ENCODE measurements around the gene FOSB.

The FOSB gene

DNA sequence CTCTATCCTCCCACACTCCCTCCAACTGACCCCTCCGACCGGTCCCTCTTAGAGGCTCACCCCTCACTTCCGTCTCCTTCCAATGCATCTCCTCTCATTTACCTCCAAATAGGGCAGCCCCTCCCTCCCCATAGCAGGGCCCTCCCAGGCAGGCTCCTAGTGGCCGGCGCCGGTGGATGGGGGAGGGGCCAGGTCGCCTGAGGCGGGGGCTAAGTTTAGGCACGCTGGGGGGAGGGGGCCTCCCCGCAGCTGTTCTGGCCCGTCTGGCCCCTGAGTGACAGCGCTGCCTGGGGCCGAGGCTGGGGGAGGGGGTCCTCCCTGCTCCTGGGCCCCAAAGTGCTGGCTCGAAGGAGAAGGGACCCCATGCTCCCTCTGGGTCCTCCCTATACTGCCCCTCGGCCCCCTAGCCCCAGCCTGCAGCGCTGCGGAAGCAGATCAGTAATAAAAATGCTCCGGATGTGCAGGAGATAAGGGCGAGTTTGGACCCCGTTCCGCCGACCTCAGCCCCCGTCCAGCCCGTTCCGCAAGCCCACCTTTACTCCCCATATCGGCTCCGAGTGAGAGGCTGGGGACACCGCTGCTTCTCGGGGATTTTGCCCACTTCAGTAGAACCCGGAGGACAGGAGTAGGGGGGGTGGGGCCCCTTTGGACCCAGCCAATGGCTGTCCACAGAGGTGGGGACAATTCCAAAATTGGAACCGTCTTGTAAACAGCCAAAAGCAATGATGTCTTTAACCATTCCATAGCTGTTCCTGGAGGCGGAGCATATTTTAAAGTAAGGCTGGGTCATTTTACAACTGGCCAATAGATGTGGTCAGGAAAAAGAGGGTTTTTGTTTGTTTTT, 25.1 kb downstream of the FOSB start:
- H3K9ac ChIP-seq: no peak overlapping the region
- no peak overlapping the region for H3K27ac ChIP-seq
- H3K4me2 ChIP-seq (ENCODE audit: low read length): peak overlapping the region; percentile 78
- no peaks in the 10 kb centered on the region for H3K79me2 ChIP-seq
- peaks cover 10% of the 10 kb centered on the region for H3K4me1 ChIP-seq
- no peaks in the 10 kb centered on the region for H3K36me3 ChIP-seq (ENCODE audit: control insufficient read depth, insufficient read depth, low read length)
- no peaks in the 10 kb centered on the region for H3K27me3 ChIP-seq (ENCODE audit: control insufficient read depth, insufficient read depth, low read length)
- peak overlapping the region; percentile 57 for H2AFZ ChIP-seq
- TF ChIP-seq, protein P1, sequence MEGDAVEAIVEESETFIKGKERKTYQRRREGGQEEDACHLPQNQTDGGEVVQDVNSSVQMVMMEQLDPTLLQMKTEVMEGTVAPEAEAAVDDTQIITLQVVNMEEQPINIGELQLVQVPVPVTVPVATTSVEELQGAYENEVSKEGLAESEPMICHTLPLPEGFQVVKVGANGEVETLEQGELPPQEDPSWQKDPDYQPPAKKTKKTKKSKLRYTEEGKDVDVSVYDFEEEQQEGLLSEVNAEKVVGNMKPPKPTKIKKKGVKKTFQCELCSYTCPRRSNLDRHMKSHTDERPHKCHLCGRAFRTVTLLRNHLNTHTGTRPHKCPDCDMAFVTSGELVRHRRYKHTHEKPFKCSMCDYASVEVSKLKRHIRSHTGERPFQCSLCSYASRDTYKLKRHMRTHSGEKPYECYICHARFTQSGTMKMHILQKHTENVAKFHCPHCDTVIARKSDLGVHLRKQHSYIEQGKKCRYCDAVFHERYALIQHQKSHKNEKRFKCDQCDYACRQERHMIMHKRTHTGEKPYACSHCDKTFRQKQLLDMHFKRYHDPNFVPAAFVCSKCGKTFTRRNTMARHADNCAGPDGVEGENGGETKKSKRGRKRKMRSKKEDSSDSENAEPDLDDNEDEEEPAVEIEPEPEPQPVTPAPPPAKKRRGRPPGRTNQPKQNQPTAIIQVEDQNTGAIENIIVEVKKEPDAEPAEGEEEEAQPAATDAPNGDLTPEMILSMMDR (IDR thresholded peaks at IDR 0.05): no peak
- peak overlapping the region; percentile 72 for H3K4me3 ChIP-seq (ENCODE audit: low read depth, low read length)
- H3K9me3 ChIP-seq (ENCODE audit: control insufficient read depth, low read length): no peaks in the 10 kb centered on the region

DNA sequence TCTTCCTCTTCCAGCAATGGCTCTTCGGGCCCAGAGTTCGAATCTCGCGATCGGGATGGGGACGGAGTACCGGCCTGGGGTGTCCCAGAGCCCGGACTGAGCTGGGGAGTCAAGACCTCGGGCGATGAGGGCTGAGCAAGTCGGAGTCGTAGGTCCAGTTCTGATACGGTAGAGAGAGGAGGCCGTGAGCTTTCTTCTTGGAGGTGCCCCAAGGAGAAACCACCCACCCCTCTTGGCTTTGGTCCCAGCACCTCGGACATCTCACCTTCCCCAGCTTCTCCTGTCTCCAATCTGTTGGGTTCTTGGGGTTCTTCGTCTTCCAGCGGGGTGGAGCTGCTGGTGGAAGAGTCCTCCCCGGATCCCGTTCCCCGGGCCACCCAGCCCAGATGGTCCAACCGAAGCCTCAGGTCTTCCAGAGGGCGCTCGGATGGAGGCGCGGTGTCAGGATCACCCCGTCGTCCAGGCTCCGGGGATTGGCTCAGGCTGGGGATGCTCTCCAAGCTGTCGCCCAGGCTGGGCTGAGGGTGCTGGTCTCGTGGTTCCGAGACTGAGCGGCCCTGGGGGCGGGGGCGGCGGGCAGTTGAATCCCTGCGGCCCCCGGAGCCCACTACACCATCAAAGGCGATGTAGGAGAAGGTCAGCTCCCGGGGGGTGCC, 26.6 kb downstream of the FOSB start:
- Histone ChIP-seq H3K4me1 (peaks cover 13% of the 10 kb centered on the region), H3K9me3 (ENCODE audit: control insufficient read depth, low read length) (no peaks in the 10 kb centered on the region), H3K27ac (no peak overlapping the region), H3K4me2 (ENCODE audit: low read length) (no peak overlapping the region), H3K9ac (no peak overlapping the region), H3K4me3 (ENCODE audit: low read depth, low read length) (no peak overlapping the region), H3K27me3 (ENCODE audit: control insufficient read depth, insufficient read depth, low read length) (no peaks in the 10 kb centered on the region), H3K36me3 (ENCODE audit: control insufficient read depth, insufficient read depth, low read length) (no peaks in the 10 kb centered on the region), H3K79me2 (no peaks in the 10 kb centered on the region), H2AFZ (no peak overlapping the region)
- TF ChIP-seq, protein P1 (IDR thresholded peaks at IDR 0.05): no peak

DNA sequence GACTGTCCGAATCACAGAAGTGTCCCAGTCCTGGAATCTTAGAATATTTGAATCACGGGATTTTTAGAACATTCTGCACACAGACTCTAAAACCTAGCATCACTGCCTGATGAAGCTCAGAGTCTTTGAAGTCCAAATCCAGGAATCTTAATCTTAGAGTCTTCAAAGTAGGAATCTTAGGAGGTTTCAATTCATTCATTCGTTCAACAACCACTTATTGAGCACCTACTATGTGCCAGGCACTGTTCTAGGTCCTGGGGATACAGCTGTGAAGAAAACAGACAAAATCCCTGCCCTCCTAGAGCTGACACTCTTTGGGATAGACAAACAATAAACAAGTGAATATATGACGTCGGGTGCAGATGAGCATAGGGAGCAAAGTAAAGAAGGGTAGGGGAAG, 27.4 kb downstream of the FOSB start:
- H3K4me3 ChIP-seq (ENCODE audit: low read depth, low read length): no peak overlapping the region
- H3K4me2 ChIP-seq (ENCODE audit: low read length): no peak overlapping the region
- no peaks in the 10 kb centered on the region for H3K9me3 ChIP-seq (ENCODE audit: control insufficient read depth, low read length)
- no peak overlapping the region for H3K9ac ChIP-seq
- TF ChIP-seq, protein P1 (IDR thresholded peaks at IDR 0.05): no peak
- no peak overlapping the region for H3K27ac ChIP-seq
- H3K79me2 ChIP-seq: no peaks in the 10 kb centered on the region
- H3K4me1 ChIP-seq: peaks cover 13% of the 10 kb centered on the region
- no peak overlapping the region for H2AFZ ChIP-seq
- no peaks in the 10 kb centered on the region for H3K27me3 ChIP-seq (ENCODE audit: control insufficient read depth, insufficient read depth, low read length)
- no peaks in the 10 kb centered on the region for H3K36me3 ChIP-seq (ENCODE audit: control insufficient read depth, insufficient read depth, low read length)

DNA sequence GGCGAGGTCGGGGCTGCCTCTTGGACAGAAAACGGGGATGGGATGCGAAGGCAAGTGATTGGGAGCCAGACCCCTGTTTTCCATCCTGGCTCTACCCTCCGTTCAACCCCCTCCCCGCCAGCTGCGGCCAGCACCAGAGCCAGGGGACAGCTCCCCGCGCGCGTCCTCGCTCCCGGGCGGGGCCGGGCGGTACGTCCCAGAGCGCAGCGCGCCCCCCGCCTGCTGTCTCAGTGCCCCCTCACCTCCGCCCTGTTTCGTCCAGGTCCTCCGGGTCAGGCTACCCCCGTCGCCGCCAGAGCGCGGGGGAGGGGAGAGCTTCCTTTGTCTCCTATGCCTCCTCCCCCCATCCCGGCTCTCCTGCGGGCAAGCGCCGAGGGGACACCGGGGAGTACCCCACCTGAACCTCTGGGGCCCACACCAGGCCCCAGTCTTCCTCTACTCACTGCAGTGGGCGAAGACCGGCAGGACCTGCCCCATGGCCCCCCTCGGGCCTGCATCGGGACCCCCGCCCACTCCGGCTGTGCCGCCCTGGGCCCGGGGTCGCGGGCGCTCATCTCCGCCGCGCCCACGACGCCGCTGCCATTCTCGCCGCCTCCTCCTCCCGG, 28.7 kb downstream of the FOSB start:
- peak overlapping the region; percentile 96 for H3K4me2 ChIP-seq (ENCODE audit: low read length)
- no peak overlapping the region for H3K27ac ChIP-seq
- peak overlapping the region; percentile 83 for H2AFZ ChIP-seq
- no peaks in the 10 kb centered on the region for H3K9me3 ChIP-seq (ENCODE audit: control insufficient read depth, low read length)
- H3K79me2 ChIP-seq: no peaks in the 10 kb centered on the region
- H3K9ac ChIP-seq: peak overlapping the region; percentile 23
- TF ChIP-seq, protein P1 (IDR thresholded peaks at IDR 0.05): no peak
- peak overlapping the region; percentile 62 for H3K4me3 ChIP-seq (ENCODE audit: low read depth, low read length)
- peaks cover 13% of the 10 kb centered on the region for H3K4me1 ChIP-seq
- H3K27me3 ChIP-seq (ENCODE audit: control insufficient read depth, insufficient read depth, low read length): no peaks in the 10 kb centered on the region
- H3K36me3 ChIP-seq (ENCODE audit: control insufficient read depth, insufficient read depth, low read length): no peaks in the 10 kb centered on the region
